ENCODE measurements around the gene ECHDC3. TPM values are rescaled to one million over a fixed set of nuclear protein-coding genes. Genes with fewer than 3 reads are reported as not detected.

The ECHDC3 gene
- total and polyA plus RNA-seq, 10 of the 15 experiments (the other 5 are each of a cell fraction or from before 2014, with no cell fraction given): 0.16 to 10.0 (median 6.0) TPM

DNA sequence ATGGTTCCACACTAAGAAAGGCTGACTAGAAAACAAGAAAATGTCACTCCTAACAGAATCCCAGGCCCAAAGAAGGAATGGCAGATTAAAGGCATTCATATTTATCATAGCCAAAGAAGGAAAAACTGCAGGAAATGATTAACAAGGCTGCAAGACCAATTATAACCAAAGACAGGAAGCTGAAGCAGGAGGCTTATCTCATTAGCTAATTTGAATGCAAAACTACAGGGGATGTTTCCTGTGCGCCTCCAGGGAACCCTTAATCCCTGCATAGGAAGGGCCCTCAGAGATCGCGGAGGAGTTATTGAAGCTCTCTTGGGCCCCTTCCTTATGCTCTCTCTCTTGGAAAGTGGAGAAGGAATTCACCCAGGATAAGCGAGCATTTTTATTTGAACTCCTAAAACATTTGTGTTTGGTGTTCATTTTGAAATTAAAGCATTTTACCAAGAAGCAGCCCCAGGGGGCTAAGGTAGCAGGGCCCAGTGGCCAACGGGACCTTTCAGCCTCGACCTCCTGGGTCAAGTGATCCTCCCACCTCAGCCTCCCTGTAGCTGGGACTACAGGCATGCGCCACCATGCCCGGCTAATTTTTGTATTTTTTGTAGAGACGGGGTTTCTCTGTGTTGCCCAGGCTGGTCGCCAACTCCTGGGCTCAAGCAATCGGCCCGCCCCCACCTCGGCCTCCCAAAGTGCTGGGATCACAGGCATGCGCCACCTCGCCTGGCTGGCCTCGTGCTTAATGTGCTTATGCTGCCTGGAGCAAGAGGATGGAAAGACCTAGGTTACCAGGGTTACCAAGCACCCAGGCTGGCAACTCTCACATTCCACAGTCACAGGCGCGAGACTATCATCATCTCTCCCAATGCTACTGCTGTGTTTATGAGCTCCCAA lies 56.9 kb downstream of the ECHDC3 start:
- ChIA-PET RAD21 (ENCODE audit: unreplicated experiment) (interaction anchor here (1.1 kb wide), 1 partner anchor 21 kb away, joined by 3 read pairs; no protein-coding TSS in a partner anchor), SMC1A (ENCODE audit: uncharacterized antibody, unreplicated experiment) (interaction anchor here (0.6 kb wide), 2 partner anchors 65 to 491 kb away, joined by 3 read pairs; no protein-coding TSS in a partner anchor), POLR2A (interaction anchor here (0.6 kb wide), 1 partner anchor 10 kb away, joined by 3 read pairs; no protein-coding TSS in a partner anchor), CTCF (interaction anchor here (1.2 to 2.9 kb wide), 5 partner anchors 9 to 26 kb away, joined by 3 to 9 read pairs (median 5); no protein-coding TSS in a partner anchor)
- no peak for TF ChIP-seq POU2F2 (IDR thresholded peaks at IDR 0.05; ENCODE audit: borderline replicate concordance, low read depth, low read length)
- TF ChIP-seq JUNB (IDR thresholded peaks at IDR 0.05): no peak
- TF ChIP-seq KAT2A (conservative IDR thresholded peaks at IDR 0.05; ENCODE audit: control insufficient read depth, low read depth, low read length): no peak
- no peak for TF ChIP-seq HDGF (IDR thresholded peaks at IDR 0.05)
- TF ChIP-seq ASH2L (IDR thresholded peaks at IDR 0.05; ENCODE audit: borderline replicate concordance, low read depth): no peak
- TF ChIP-seq CREB1 (IDR thresholded peaks at IDR 0.05; ENCODE audit: low read depth): no peak
- TF ChIP-seq EP300 (IDR thresholded peaks at IDR 0.05; ENCODE audit: borderline replicate concordance in 1 of 2, control insufficient read depth in 1 of 2, low read depth in 2 of 2, low read length in 2 of 2): no peak
- TF ChIP-seq WRNIP1 (IDR thresholded peaks at IDR 0.05; ENCODE audit: borderline replicate concordance, low read depth, low read length): no peak
- TF ChIP-seq MYB (IDR thresholded peaks at IDR 0.05; ENCODE audit: borderline replicate concordance, low read depth, low read length): no peak
- no peak for TF ChIP-seq EGR1 (IDR thresholded peaks at IDR 0.05; ENCODE audit: borderline replicate concordance in 1 of 2, low read depth in 2 of 2, low read length in 2 of 2)
- no peak for ATAC-seq
- H3K9me3 ChIP-seq (replicated peaks; ENCODE audit: control insufficient read depth, insufficient read depth, low read length): no peaks in the 10 kb centered on the region
- H3K36me3 ChIP-seq (ENCODE audit: control insufficient read depth in 2 of 2, insufficient read depth in 2 of 2, low read length in 1 of 2): no peaks in the 10 kb centered on the region
- H3K4me2 ChIP-seq (ENCODE audit: control insufficient read depth, insufficient read depth): no peak overlapping the region
- H3K27ac ChIP-seq (ENCODE audit: control insufficient read depth, insufficient read depth): no peak overlapping the region
- WGBS (ENCODE audit: insufficient coverage, insufficient replicate concordance, low lambda C conversion rate, missing lambda C conversion rate): 65% methylated on average over 18 of the region's 18 CpGs
- intact Hi-C loops (cut with micrococcal nuclease; ENCODE audit: unreplicated experiment) (no loop called here), in situ Hi-C loops (cut with MboI) (loop anchor here (5.0 kb wide), 1 partner anchor 183 kb away; no protein-coding TSS in a partner anchor)
- no peaks in the 10 kb centered on the region for H4K20me1 ChIP-seq (ENCODE audit: control insufficient read depth, insufficient read depth)
- FAIRE-seq: peak; percentile 13
- no peaks in the 10 kb centered on the region for H3K4me1 ChIP-seq (ENCODE audit: control insufficient read depth, insufficient read depth, low read length)
- no peak overlapping the region for H3K9ac ChIP-seq (ENCODE audit: control insufficient read depth, insufficient read depth, low read length)
- BruUV-seq (replicated peaks): no TSS peak
- no peak overlapping the region for H3K4me3 ChIP-seq
- DNase-seq (ENCODE audit: low read depth, low spot score): no peak
- H3K27me3 ChIP-seq (replicated peaks in 1 of 2; ENCODE audit: control insufficient read depth in 2 of 2, insufficient read depth in 2 of 2, low read length in 1 of 2): no peaks in the 10 kb centered on the region
- H2AFZ ChIP-seq (ENCODE audit: control insufficient read depth, low read depth, low read length): 0 out of 2 replicates have a peak overlapping the region, but pooled peaks have one; percentile 1
- no peaks in the 10 kb centered on the region for H3K79me2 ChIP-seq (ENCODE audit: control insufficient read depth, insufficient read depth, low read length)
